ENCODE data around the gene NDUFC2.

GRCh38 chr11:78099666-78100065 lies 20.0 kb upstream of the NDUFC2 start:
- TF ChIP-seq CTCF (IDR thresholded peaks at IDR 0.05): no peak
- no peak for TF ChIP-seq POLR2A (IDR thresholded peaks at IDR 0.05)
